GM19099 (cell line): ENCODE measurements around the gene SYN1.

Experiments
- POLR2A ChIP-seq: IDR thresholded peaks from 3 replicates; pipeline ENCODE4 v1.6.1; 2011; ENCODE audit warnings: low read depth; ENCODE audit not compliant: insufficient read length; ENCODE audit errors: extremely low read depth

SYN1 gene

DNA sequence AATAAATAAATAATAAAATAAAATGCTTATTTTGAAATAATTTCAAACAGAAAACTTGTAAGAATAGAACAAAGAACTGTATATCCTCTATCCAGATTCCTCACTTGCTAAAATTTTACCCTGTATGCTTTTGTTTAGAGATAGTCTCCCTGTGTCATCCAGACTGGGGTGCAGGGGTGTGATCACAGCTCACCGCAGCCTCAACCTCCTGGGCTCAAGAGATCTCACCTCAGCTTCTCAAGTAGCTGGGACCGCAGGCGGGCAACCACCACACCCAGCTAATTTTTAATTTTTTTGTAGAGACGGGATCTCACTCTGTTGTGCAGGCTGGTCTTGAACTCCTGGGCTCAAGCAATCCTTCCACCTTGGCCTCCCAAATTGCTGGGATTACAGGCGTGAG lies 76.2 kb downstream of the SYN1 start:
- TF ChIP-seq POLR2A, result no peak

GRCh38 chrX:47540754-47541538 lies 78.7 kb downstream of the SYN1 start:
- no peak for TF ChIP-seq POLR2A

DNA sequence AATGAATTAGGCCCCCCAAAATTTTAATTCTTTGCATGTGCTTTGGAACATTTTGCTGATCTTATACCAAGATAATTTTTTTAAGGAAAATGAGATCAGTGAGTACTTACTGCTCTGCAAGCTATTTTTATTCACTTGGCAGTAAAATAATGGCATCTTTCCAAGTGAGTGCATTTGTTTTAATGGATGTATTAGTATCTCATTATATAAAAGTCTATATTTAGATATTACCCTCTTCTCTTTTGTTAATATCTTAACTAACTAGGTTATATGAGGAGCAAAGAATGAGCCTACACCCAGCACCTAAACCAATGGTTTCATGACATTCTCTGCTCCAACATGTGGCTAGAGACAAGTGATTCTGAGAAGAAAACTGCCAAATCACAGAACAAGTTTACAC lies 79.8 kb downstream of the SYN1 start:
- no peak for TF ChIP-seq POLR2A

DNA sequence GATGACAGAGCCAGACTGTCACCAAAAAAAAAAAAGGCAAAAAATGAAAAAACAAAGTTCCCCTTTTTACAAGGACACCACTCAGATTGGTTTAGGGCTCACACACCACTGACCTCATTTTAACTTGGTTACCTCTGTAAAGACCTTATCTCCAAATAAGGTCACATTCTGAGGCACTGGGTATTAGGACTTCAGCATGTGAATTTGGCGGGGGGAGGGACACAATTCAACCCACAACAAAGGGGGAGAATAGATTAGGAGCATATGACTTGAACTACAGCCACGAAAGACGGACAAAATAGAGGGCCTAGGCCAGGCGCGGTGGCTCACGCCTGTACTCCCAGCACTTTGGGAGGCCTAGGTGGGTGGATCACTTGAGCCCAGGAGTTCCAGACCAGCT lies 89.6 kb downstream of the SYN1 start:
- TF ChIP-seq POLR2A, result no peak

DNA sequence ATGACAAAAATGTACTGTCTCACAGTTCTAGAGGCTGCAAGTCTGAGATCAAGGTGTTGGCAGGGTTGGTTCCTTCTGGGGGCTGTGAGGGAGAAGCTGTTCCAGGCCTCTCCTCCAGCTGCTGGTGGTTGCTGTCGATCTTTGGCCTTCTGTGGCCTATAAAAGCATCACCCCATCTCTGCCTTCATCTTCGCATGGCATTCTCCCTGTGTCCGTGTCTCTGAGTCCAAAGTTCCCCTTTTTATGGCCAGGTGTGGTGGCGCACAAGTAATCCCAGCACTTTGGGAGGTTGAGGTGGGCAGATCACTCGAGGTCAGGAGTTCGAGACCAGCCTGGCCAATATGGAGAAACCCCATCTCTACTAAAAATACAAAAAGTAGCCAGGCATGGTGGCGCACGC lies 90.1 kb downstream of the SYN1 start:
- TF ChIP-seq POLR2A, result no peak

DNA sequence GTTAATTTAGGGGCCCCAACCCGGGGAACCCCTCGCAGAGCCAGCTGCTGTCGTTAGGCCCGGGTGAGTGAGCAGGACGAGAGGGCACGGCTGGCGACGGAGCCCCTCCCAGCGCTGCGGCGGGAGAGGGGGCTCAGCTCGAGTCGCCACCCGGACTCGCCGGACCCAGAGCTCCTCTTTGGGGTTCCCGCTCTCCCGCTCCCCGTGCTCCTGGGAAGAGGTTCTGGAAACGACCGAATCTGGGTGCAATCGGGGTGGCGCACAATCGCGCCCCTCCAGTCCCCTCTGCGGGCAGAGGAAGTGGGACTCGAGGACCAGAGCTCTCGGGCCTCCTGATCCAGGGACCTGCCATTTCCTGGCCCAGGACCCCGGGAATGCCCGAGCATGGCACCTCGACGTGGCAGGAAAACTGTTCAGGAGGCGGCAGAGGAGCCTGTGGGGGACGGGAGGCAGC lies 95.9 kb downstream of the SYN1 start:
- no peak for TF ChIP-seq POLR2A

DNA sequence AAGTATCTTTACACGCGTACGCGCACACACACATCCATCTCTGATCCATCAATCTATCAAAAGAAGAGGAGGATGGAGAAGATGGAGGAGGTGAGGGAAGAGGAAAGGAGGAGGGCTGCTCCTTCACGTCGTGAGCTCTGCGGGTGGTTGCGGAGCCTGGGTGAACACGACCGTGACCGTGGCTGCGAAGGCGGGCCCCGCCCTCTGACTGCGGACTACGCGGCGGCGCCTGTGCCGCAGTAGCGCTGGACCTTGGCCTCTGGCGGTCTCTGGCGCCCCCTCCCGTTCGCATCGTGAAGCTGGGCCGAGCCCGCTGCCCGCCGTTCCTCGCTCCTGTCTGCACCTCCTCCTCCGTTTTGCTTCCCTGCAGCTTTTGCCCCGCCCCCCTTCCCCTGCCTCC lies 96.4 kb downstream of the SYN1 start:
- TF ChIP-seq POLR2A, result no peak
